GM23338 (cell line): ENCODE data around the gene FBRSL1. TPM values are rescaled to one million over a fixed set of nuclear protein-coding genes. Genes with fewer than 3 reads are reported as not detected.

ENCODE experiments used
- ATAC-seq: fragments of 200-7000 bp; cut with Tn5 transposase; 3 replicates; pipeline ENCODE4 v1.9.1; 2020
- DNase-seq: peaks from one replicate; pipeline ENCODE4 v3.0.0-alpha.2; 2015; ENCODE audit warnings: low spot score
- H2AFZ ChIP-seq: fragments of 200-600 bp; sonication (generic); 2 replicates; pipeline ENCODE4 v1.8.0; 2016; ENCODE audit warnings: antibody characterized with exemption, mild to moderate bottlenecking, moderate library complexity
- H3F3A ChIP-seq: fragments of 200-600 bp; sonication (generic); replicated peaks from 2 replicates; pipeline ENCODE4 v1.8.0; 2017; ENCODE audit warnings: antibody characterized with exemption, mixed run types, low read depth
- H3K27ac ChIP-seq: fragments of 200-600 bp; sonication (generic); 2 replicates; pipeline ENCODE4 v1.6.1; 2016; ENCODE audit warnings: low read depth
- H3K27me3 ChIP-seq: fragments of 200-600 bp; sonication (generic); 2 replicates; pipeline ENCODE4 v1.8.0; 2016; ENCODE audit warnings: mild to moderate bottlenecking, mixed run types, moderate library complexity; ENCODE audit not compliant: insufficient read depth
- H3K36me3 ChIP-seq: fragments of 200-600 bp; sonication (generic); 2 replicates; pipeline ENCODE4 v1.8.0; 2016; ENCODE audit warnings: mild to moderate bottlenecking; ENCODE audit not compliant: insufficient read depth
- H3K4me1 ChIP-seq: fragments of 200-600 bp; sonication (generic); 2 replicates; pipeline ENCODE4 v1.8.0; 2016; ENCODE audit warnings: mild to moderate bottlenecking, moderate library complexity; ENCODE audit not compliant: insufficient read depth
- H3K4me2 ChIP-seq: fragments of 200-600 bp; sonication (generic); 2 replicates; pipeline ENCODE4 v1.7.1; 2017; ENCODE audit warnings: mixed run types
- H3K4me3 ChIP-seq: fragments of 200-600 bp; sonication (generic); 2 replicates; pipeline ENCODE4 v1.6.1; 2016; ENCODE audit warnings: mixed run types
- H3K79me2 ChIP-seq: fragments of 200-600 bp; sonication (generic); replicated peaks from 2 replicates; pipeline ENCODE4 v1.8.0; 2017; ENCODE audit warnings: mild to moderate bottlenecking; ENCODE audit not compliant: insufficient read depth
- H3K9me2 ChIP-seq: fragments of 200-600 bp; sonication (generic); 2 replicates; pipeline ENCODE4 v1.8.0; 2017; ENCODE audit not compliant: insufficient read depth
- H4K20me1 ChIP-seq: fragments of 200-600 bp; sonication (generic); replicated peaks from 2 replicates; pipeline ENCODE4 v1.8.0; 2017; ENCODE audit warnings: mild to moderate bottlenecking; ENCODE audit not compliant: insufficient read depth
- H3K27ac Mint-ChIP-seq: 2 replicates; pipeline ENCODE4 v1.8.0; 2020; ENCODE audit warnings: inconsistent platforms, mild to moderate bottlenecking, moderate library complexity, mixed read lengths
- H3K27me3 Mint-ChIP-seq: 3 replicates; pipeline ENCODE4 v1.8.0; 2022; ENCODE audit warnings: low read depth, mild to moderate bottlenecking, moderate library complexity, mixed read lengths, inconsistent platforms; ENCODE audit not compliant: insufficient read depth, poor library complexity
- H3K36me3 Mint-ChIP-seq: 3 replicates; pipeline ENCODE4 v1.8.0; 2021; ENCODE audit warnings: low read depth, mild to moderate bottlenecking, inconsistent platforms, moderate library complexity, mixed read lengths
- H3K4me1 Mint-ChIP-seq: 3 replicates; pipeline ENCODE4 v1.8.0; 2020; ENCODE audit warnings: mild to moderate bottlenecking, inconsistent platforms, mixed read lengths
- H3K4me3 Mint-ChIP-seq: 3 replicates; pipeline ENCODE4 v1.8.0; 2021; ENCODE audit warnings: moderate library complexity, mild to moderate bottlenecking, inconsistent platforms, mixed read lengths
- H3K9me3 Mint-ChIP-seq: 3 replicates; pipeline ENCODE4 v1.8.0; 2020; ENCODE audit warnings: moderate library complexity, mild to moderate bottlenecking, inconsistent platforms, mixed read lengths
- CREB1 ChIP-seq: fragments of 250-450 bp; sonication (Bioruptor Pico); IDR thresholded peaks from 2 replicates; pipeline ENCODE4 v1.5.0; 2020; ENCODE audit warnings: low read depth, mild to moderate bottlenecking, moderate library complexity
- CTCF ChIP-seq, 2 experiments: fragments of 200-600 bp in 1 of 2; sonication (generic) in 1 of 2; conservative IDR thresholded peaks; 2 replicates each; pipeline versions ENCODE4 v1.5.1 to v1.6.1; 2016 to 2017; ENCODE audit warnings: antibody characterized with exemption in 2 of 2, low read depth in 2 of 2, mild to moderate bottlenecking in 2 of 2, moderate library complexity in 1 of 2
- ETS1 ChIP-seq: IDR thresholded peaks from 2 replicates; pipeline ENCODE4 v1.6.1; 2016; ENCODE audit warnings: antibody characterized with exemption
- EZH2 ChIP-seq: fragments of 200-600 bp; sonication (generic); IDR thresholded peaks from one replicate; pipeline ENCODE4 v1.8.0; 2017; ENCODE audit warnings: antibody characterized with exemption, mild to moderate bottlenecking, low read depth; ENCODE audit not compliant: unreplicated experiment
- EZH2phosphoT487 ChIP-seq: fragments of 200-600 bp; sonication (generic); IDR thresholded peaks from one replicate; pipeline ENCODE4 v1.8.1; 2018; ENCODE audit warnings: antibody characterized with exemption; ENCODE audit not compliant: unreplicated experiment
- JUNB ChIP-seq: IDR thresholded peaks from one replicate; pipeline ENCODE4 v1.6.1; 2016; ENCODE audit warnings: antibody characterized with exemption; ENCODE audit not compliant: unreplicated experiment
- NANOG ChIP-seq: IDR thresholded peaks from 2 replicates; pipeline ENCODE4 v1.6.1; 2016; ENCODE audit warnings: antibody characterized with exemption, borderline replicate concordance
- POLR2AphosphoS5 ChIP-seq: IDR thresholded peaks from 2 replicates; pipeline ENCODE4 v1.6.1; 2016; ENCODE audit warnings: antibody characterized with exemption, low read depth
- REST ChIP-seq: IDR thresholded peaks from one replicate; pipeline ENCODE4 v1.6.1; 2018; ENCODE audit warnings: antibody characterized with exemption; ENCODE audit not compliant: unreplicated experiment
- STAT1 ChIP-seq: IDR thresholded peaks from one replicate; pipeline ENCODE4 v1.6.1; 2016; ENCODE audit warnings: antibody characterized with exemption; ENCODE audit not compliant: unreplicated experiment
- ZNF114 ChIP-seq: fragments of 250-450 bp; sonication (Bioruptor Pico); IDR thresholded peaks from 2 replicates; pipeline ENCODE4 v1.5.0; 2020; ENCODE audit warnings: mild to moderate bottlenecking, moderate library complexity
- ZNF331 ChIP-seq: fragments of 250-450 bp; sonication (Bioruptor Pico); IDR thresholded peaks from 2 replicates; pipeline ENCODE4 v1.5.0; 2020; ENCODE audit warnings: low read depth, mild to moderate bottlenecking, moderate library complexity
- ZNF462 ChIP-seq: fragments of 250-450 bp; sonication (Bioruptor Pico); IDR thresholded peaks from 2 replicates; pipeline ENCODE4 v1.5.0; 2020; ENCODE audit warnings: mild to moderate bottlenecking, moderate library complexity
- polyA plus RNA-seq: library from polyadenylated mRNA; unstranded; fragments of >200 nt; fragmentation: Nextera tagmentation; extraction: Ambion mirVana; gene quantifications from 2 replicates; pipeline ENCODE4 v1.2.1, GENCODE V29; 2016
- total RNA-seq: library from RNA; depleted of rRNA; stranded (reverse); fragments of >200 nt; shearing (Covaris generic); gene quantifications from 2 replicates; pipeline ENCODE4 v1.2.3, GENCODE V29; 2014

Gene FBRSL1
- total and polyA plus RNA-seq, 2 experiments from 2014 or later, result 37.8 to 89.8 TPM

- Histone ChIP-seq H3K9me2 (no peaks in the 10 kb centered on the region), H4K20me1 (no peaks in the 10 kb centered on the region), H3K36me3 (no peaks in the 10 kb centered on the region), H3K4me1 (peaks cover 3% of the 10 kb centered on the region), H3K79me2 (no peaks in the 10 kb centered on the region), H3F3A (no peaks in the 10 kb centered on the region), H3K4me3 (no peak overlapping the region), H3K27me3 (peaks cover 13% of the 10 kb centered on the region; the same call in 1 of the 2 replicates), H3K4me2 (peak overlapping the region; percentile 43; the same call in 1 of the 2 replicates), H2AFZ (no peak overlapping the region), H3K27ac (no peak overlapping the region)
- TF ChIP-seq EZH2phosphoT487 (no peak), JUNB (no peak), NANOG (no peak), CREB1 (no peak), ZNF462 (no peak), POLR2AphosphoS5 (no peak), CTCF (conservative IDR thresholded peaks at IDR 0.05; ENCODE audit: low read depth in 2 of 2) (no peak), ZNF331 (CRISPR knock-in tag) (no peak), ZNF114 (CRISPR knock-in tag) (no peak), REST (no peak), STAT1 (no peak), EZH2 (no peak), ETS1 (no peak)
- Mint-ChIP-seq H3K4me1 (peaks cover 9% of the 10 kb centered on the region; the same call in 2 of the 3 replicates), H3K36me3 (peaks cover 7% of the 10 kb centered on the region; the same call in 2 of the 3 replicates), H3K4me3 (peak overlapping the region; percentile 24; the same call in 2 of the 3 replicates), H3K9me3 (peaks cover 10% of the 10 kb centered on the region), H3K27ac (no peak overlapping the region), H3K27me3 (peaks cover 20% of the 10 kb centered on the region)
- DNase-seq (peak; percentile 64), ATAC-seq (peak; percentile 42)
Measured at GRCh38 chr12:132525833-132526455, 36.0 kb downstream of the FBRSL1 start.
